GM21723 (cell line): Measurements from ENCODE around the gene LEMD2.
"Not testable (repeated sequence)": the region's sequence is repeated elsewhere in the genome, so short reads cannot be mapped to it uniquely, and the experiment has no call there.

Experiments used
- ATAC-seq: cut with Tn5 transposase; IDR thresholded peaks from one replicate; pipeline ENCODE4 v1.9.1; 2021; ENCODE audit warnings: mild to moderate bottlenecking, moderate library complexity; ENCODE audit not compliant: unreplicated experiment

Gene LEMD2

DNA sequence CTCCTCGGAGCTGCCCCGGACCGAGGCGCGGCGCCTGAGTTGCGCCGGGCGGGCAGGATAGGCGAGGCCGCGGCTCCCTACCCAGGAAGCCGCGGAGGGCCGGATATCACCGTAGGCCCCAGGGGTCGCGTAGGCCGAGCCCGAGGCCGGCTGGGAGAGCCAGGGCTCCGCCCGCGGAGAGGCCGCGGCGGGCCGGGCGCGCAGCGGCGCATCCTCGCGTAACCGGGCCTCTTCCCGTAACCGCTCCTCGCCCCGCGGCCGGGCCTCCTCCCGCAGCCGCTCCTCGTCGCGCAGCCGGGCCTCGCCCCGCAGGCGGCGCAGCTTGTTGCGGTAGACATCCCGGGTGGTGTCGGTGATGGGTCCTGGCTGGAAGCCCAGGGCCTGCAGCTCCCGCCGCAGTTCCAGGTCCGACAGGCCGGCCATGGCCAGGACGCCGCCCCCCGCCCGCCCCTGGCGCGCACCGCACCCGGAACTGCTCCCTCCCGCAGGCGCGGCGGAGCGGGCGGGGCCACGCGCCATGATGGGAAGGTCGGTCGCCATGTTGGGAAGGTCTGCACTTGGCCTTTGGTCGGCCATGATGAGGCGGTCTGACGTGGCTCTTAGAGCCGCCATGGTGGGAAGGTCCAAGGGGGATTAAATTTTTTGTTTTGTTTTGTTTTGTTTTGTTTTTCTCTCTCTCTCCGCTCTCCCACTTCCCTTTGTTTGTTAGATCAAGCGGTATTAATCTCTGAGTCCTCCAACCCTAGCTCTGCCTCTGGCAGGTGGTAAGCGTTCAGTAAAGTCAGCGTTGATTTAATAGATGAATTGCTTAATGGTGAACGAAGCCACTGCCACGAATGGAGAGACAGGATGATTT lies at the start of gene LEMD2:
LEMD2 (minus strand) TSS at position 437 of the 856 bp plus-strand sequence; CDS start at position 423, 14 bp downstream.
- peak; percentile 92 for ATAC-seq

DNA sequence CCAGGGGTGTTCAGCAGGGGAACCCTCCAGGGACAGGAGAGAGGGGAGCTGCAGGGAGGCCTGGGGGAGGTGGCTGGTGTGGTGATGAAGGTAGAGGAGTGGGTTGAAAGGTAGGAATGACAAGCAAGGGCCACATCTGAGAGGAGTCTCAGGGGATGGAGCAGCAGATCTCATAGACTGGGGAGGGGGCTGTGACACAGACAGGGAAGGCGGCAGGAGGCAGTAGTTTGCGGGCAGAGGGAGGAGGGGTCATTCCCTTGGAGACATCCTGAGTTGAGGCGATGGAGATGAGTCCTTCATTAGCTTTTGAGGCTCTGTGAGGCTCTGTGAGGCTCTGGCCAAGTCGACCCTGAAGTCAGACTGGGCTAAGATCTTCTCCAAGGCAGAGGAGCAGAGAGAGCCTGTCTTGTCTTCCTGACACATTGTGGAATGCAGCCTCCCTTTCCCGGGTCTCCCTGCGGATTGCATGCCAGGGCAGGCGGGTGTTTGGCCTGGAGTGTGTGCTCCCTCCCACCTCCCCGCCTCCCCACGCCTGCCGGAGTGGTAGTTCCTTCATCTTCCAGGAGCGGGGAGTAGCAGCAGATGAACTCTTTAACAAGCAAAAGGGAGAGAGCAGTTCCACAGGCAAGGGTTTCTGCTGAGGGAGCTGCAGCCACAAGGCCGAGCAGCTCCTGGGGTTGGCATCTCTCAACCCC lies 49.2 kb upstream of the LEMD2 start:
- no peak for ATAC-seq

DNA sequence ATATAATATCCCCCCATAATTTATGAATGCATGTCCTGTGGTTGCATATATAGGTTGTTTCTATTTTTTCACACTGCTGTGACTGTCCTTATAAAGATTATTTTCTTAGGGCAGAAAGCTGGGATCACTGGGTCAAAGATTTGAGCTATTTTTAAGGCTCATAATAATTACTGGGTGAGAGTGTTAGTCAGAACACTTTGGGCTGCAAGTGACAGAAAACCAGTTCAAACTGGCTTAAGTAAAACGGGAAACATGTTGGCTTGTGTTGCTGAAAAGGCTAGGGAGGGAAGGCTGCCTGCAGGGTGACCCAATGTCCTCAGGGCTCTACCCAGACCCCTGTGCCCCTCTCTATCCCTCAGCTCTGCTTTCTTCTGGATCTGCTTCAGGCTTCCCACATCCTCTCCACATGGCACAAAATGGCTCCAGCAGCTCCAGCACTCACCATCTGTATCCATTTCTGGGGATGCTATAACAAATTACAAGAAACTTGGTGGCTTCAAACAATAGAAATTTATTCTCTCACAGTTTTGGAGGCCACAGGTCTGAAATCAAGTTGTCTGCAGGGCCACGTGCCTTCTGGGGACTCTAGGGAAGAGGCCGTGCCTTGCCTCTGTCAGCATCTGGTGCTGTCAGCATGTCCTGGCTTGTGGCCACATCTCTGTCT lies 48.0 kb upstream of the LEMD2 start:
- no peak for ATAC-seq

DNA sequence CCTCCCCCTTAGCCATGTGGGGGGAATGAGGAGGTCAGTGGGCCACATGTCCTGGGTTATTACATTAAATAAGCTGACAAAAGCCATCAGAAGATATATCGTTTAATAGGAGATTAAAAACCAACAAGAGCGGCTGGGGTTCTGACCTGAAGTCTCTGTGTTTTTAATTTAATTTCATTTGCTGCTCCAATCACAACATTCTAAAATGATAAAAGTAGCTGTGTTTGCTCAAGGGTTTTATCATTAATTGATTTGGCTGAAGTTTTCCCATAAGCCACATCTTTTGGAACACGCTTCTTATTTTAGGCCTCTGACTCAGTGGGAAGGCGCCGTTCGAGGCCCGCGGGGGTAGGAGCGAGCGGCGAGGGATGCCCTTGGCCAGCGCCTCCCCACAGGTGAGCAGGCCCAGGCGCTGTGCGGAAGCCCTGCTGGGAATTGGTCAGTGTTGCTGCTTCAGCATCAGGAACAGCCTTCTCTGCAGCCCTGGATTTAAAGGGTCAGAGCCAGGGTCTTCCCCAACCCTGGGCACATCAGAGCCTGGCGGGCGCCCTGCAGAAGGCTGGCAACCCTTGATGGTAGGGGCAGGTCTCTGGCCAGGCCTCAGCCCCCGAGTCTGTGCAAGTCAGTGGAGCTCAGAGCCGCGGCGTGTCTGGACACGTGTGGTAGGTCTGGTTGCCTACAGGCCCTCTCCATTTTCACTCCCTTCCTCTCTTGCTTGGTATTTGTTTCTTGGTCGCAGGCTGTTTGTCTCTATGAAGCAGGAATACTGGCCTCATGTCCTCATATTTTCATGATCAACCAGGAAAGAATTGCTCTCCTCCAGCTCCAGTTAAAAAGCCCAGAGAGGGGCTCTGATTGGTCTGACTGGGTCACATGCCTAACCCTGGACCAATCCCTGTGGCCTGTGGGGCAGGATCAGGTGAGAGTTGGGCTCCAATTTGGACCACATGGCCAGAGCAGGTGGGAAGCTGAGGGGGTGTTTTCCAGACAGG lies 45.8 kb upstream of the LEMD2 start:
- no peak for ATAC-seq

DNA sequence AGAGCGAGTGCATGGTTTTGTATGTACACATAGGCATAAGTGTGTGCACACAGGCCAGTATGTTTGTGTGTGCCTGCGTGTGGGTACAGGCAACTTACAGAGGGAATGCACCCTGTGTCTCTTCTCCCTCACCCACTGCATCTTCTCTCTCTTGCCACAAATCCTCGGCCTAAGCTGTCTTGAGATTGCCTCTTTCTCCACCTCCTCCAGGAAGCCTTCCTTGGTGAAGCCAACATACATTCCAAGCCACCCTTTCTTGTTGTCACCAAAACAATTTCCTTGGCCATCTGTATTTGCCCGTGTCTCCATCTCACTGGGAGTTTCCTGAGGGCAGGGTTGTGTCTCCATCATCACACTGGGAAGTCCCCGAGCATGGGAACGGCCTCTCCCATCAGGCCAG lies 44.7 kb upstream of the LEMD2 start:
- ATAC-seq: no peak

DNA sequence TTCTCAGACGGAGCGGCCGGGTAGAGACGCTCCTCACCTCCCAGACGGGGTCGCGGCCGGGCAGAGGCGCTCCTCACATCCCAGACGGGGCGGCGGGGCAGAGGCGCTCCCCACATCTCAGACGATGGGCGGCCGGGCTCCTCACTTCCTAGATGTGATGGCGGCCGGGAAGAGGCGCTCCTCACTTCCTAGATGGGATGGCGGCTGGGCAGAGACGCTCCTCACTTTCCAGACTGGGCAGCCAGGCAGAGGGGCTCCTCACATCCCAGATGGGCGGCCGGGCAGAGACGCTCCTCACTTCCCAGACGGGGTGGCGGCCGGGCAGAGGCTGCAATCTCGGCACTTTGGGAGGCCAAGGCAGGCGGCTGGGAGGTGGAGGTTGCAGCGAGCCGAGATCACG lies 43.9 kb upstream of the LEMD2 start:
- not testable (repeated sequence) for ATAC-seq

DNA sequence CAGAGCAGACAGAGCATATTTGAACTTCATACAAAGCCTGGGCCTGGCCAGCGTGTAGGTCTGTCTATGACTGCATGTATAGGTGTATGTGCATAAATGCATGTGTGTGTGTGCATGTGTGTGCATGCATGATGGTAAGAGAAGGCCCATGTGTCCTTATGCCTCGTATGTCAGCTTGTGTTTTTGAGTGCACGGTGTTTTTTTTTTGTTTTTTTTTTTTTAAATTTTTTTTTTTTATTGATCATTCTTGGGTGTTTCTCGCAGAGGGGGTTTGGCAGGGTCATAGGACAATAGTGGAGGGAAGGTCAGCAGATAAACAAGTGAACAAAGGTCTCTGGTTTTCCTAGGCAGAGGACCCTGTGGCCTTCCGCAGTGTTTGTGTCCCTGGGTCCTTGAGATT lies 42.8 kb upstream of the LEMD2 start:
- not testable (repeated sequence) for ATAC-seq

DNA sequence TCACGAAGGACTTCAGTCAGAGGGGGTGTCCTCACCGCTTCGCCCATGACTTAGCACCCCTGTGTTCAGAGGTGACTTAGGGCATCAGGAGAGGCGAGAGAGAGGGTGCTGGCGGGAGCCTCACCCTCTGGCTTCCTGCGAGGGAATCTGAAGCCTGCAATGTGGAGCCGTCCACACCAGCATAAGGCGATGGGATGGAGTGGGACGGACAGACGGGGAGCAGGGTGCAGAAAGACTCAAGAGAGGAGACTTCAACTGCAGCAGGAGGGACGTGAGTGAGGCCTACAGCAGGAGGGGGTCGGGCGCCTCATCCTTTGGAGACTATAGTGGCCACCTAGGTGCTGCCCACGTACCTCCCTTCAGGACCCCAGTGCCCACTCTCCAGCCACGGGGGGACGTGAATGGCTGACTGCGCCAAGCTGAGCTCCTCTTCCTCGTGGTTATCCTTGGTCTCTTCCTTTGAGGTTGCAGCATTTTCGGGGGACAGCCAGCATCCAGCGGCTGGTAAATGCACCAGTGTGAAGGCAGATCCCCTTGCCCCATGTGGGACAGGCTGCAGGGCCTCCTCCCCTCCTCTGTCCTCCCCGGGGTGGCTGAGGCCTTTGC lies 41.8 kb upstream of the LEMD2 start:
- ATAC-seq: no peak

DNA sequence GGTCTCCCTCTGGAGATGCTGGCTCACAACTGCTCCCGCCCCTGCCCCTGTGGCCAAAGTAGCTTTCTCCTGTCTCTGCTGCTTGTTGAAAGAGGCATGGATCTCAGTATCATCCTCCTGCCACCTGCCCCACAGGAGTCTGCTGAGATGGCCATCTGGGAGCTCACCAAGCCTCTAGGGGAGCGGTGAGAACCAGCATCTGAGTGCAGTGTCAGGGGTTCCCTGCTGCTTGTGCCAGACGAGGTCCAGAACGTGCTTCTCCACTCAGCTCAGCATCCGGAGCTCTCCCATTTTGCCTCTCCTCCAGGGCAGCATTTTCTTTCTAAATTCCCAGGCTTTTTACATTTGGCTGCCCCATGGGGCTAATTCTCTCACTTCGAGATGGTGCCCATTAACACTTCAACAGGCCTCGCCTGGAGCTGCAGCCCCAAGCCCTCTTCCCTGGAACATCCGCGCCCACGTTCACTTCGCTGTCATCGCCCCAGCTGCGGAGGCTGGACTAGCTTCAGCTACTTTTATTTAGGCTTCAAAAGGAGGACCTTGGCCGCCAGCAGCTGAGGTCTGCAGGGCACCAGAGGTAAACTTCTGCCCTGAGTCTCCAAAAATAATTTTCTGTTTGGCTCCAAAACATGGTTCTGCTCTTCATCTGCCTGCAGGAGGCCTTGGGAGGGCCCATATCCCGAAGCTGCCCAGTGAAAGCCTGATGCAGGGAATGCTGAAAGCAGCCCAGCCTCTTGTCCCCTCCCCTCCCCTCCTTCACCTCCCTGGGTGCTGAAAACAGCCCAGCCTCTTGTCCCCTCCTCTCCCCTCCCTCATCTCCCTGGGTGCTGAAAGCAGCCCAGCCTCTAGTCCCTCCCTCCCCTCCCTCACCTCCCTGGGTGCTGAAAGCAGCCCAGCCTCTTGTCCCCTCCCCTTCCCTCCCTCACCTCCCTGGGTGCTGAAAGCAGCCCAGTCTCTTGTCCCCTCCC lies 40.1 kb upstream of the LEMD2 start:
- ATAC-seq: no peak

DNA sequence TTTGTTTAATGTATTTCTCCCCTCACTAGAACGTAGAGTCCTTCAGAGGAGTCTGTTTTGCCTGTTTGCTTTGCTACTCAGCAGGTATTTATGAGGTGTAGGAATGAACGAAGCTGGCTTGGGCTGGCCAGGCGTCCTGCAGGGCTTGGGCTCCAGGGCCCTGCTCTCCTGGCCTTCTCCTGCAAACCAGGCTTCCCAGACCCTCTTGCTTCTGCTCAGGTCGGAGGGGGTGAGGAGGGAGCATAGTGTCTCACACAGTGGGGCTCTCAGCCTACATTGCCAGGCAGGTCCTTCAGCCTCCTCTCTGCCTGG lies 39.5 kb upstream of the LEMD2 start:
- no peak for ATAC-seq

DNA sequence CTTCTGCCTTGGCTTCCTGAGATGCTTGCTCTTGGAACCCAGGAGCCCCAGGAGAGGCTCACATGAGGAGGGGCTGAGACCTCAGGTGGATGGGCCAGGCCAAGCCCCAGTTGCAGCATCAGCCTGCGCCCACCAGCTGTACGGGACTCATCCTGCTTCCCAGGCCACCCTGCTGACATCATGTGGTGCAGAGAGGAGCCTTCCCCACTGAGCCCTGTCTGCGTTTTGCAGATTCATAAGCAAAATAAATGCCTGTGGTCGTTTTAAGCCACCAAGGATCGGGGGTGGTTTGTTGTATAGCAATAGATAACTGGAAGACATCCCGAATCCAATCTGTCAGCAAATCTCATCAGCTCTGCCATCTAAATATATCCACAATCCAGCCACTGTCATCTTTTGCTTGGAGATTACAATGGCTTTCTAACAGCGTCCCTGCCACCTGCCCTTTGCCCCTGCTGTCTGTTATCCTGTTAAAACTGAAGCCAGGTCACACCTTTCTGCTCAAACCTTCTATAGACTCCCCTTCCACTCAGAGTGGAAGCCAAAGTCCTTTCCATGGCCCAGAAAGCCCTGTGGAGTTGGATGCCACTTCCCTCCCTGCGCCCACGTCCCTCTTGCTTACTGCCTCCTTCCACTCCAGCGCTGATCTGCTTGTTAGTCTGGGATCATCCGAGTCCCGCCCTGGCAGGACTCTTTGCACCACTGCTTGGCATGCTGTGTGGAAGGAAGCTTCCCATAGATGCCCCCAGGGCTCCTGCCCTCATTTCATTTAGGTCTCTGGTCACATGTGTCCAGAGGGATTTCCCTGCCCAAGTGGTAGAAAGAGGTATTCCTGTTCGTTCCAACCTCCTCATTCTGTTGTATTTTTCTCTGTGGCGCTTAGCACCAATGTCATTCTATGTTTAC lies 38.9 kb upstream of the LEMD2 start:
- ATAC-seq: no peak

DNA sequence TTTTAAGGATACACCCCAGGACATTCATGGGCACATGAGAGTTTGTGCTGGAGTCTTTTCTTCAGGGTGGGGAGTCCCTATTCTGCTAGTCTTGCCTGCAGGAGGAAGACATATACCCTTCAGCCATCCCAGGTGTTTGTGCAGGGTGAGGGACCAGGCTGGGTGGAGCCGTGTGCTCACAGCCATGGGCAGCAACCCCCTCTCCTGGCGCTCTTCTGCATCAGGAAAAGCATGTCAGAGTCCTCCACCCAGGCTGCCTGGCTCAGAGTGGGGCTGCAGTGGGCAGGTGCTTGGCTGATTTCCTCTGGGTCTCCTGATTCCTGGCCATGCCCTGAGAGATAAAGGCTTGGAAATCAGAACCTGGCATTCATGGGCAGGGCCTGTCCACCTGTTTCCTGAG lies 37.6 kb upstream of the LEMD2 start:
- ATAC-seq: no peak

DNA sequence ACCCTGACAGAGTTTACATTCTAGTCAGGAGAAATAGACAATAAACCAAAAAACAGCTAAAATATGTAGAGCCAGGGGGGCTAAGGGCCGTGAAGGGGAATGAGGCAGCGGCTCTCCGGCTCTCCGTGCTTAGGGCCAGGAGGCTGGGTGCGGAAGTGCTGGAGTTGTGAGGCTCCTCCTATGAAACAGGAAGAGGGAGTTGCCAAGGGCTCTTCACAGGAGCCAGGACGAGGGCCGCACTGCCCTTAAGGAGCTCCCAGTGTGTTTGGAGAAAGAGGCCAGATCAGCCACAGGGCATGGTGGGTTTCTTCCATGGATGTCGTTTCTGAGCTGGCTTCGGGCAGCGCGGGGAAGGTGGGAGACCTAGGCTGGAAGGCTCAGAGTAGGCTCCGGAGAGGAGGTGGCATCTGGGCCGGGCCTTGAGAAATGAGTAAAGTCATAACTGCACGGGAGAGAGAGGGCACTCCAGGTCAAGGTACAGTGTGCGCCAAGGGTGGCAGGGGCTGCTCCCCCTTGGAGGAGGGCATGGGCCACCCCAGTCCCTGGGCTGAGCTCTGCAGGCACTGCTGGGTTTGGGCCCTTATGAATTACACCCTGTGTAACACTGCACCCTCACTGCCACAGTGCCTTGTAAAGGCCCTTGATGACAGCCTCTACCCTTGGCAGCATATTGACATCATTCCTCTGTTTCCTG lies 35.7 kb upstream of the LEMD2 start:
- no peak for ATAC-seq

DNA sequence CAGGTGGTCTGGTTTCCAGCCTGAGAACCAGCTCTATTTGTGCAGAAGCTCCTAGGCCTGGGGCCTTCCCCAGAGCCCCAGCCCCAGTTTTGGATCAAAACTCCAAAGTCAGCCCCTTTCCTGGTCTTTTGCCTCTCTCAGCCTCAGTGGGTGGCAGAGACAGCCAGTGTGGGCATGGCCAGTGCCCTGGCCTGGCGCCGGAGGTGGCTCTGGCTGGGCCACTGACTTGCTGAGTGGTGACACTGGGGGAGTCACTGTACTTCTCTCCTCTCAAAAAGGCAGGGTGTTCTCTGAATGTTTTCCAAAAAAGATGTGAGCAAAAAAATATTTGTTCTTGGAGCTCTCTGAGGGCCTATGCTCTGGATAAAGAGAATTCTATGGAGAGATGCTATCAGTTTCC lies 34.9 kb upstream of the LEMD2 start:
- ATAC-seq: no peak

DNA sequence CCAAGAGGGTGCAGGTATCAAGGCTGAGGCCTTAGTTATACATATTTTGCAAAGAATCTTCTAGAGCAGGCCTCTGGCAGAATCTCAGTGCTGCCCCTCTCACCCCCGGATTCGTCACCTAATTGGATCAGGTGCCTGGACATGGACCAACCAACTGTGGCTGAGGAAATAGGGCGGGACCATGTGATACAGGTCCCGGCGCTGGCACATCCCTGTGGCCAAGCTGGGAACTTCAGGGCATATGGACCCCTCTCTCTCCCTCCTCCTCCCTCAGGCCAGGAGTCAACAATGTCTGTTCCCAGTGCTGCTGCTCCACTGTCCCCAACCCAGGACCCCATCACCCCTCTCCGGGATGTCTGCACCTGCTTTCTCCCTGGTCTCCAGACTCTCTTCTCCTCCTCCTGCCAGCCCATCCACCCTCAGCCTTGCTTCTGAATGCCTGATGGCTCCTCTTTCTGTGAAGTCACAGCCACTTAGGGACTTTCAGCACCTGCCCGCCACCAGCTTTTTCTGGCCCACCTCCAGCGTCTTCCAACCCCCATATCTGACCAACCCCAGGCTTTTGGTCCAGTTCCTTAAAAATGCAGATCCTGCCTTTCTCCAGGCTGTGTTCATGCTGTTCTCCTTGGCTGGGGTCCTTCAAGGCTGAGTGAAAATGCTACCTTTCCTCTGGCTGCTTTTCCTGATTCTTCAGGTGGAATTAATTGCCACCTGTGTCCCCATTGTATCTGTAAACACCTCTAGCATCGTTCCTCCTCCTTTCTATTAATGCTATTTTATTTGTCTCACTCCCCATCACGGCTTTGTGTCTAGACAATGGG lies 33.9 kb upstream of the LEMD2 start:
- no peak for ATAC-seq

DNA sequence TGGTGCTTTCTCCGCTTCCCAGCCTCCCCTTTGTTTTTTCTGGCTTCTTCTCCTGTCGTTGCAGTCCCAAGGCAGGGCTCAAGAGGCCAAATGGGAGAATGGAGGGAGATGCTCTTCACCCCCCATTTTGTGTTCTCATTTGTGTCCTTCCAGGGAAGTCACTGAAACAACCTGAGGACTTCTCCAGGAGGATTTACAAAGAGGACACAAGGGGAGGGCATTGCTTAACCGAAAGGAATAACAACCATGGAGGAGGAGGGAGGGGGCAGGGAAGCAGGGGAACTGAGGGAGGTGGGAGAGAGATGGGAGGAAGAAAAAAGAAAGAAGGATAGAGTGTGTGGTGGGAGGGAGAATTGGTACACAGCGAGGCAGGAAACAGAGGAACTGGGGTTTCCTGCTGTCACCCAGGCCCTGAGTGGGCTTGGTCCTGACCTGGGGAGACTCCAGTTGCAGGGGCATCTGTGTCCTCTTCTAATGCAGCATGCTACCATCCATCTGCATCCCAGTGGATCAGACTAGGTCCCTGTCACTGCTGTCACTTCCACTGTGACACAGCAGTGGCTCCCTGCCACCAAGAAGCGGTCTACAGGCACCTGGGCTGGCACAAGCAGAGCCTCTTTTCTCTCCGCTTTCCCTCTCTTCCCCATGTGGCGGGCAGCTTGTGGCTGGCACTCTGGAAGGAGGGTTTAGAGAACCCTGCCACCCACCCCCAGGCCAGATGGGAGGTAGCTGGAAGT lies 32.0 kb upstream of the LEMD2 start:
- ATAC-seq: no peak
